Pancreas (tissue), 10 donors: Measurements from ENCODE around the gene HCN1. TPM values are rescaled to one million over a fixed set of nuclear protein-coding genes. Genes with fewer than 3 reads are reported as not detected.

Experiments
- ATAC-seq, 4 donors: fragments of 200-7000 bp; cut with Tn5 transposase; one replicate each; pipeline versions ENCODE4 v1.8.0 to v1.9.1; 2020; ENCODE audit warnings: mild to moderate bottlenecking in 4 of 4, moderate library complexity in 4 of 4
- DNase-seq, 6 donors: peaks; one replicate each; pipeline ENCODE4 v3.0.0-alpha.2; 2020
- FAIRE-seq: peaks from 2 replicates; lab custom pipeline; 2012; peaks lifted over from hg19 to GRCh38; lab: Jason Lieb, UNC
- H3K27ac ChIP-seq, 4 donors: fragments of 200-600 bp; sonication (generic); 1 replicate in 3 of 4; 2 replicates in 1 of 4; pipeline versions ENCODE4 v1.5.0 to v1.8.0; 2020
- H3K27me3 ChIP-seq, 4 donors: fragments of 200-600 bp; one replicate each; pipeline ENCODE4 v1.8.0; 2021
- H3K36me3 ChIP-seq, 3 donors: fragments of 200-600 bp; sonication (generic) in 1 of 3; one replicate each; pipeline versions ENCODE4 v1.5.0 to v1.8.0; 2020 to 2021
- H3K4me1 ChIP-seq, 3 donors: fragments of 200-600 bp; one replicate each; pipeline ENCODE4 v1.8.0; 2021
- H3K4me3 ChIP-seq, 4 donors: fragments of 200-600 bp; sonication (generic) in 2 of 4; one replicate each; pipeline versions ENCODE4 v1.5.0 to v1.8.0; 2020 to 2021
- H3K9me3 ChIP-seq, 4 donors: fragments of 200-600 bp; one replicate each; pipeline ENCODE4 v1.8.0; 2021
- CTCF ChIP-seq, 4 donors: fragments of 200-600 bp; sonication (generic) in 3 of 4; IDR thresholded peaks; one replicate each; pipeline versions ENCODE4 v1.5.0 to v1.8.0; 2021; ENCODE audit warnings: antibody characterized with exemption in 4 of 4
- WGBS, 2 donors: extraction: QIAGEN DNeasy Blood & Tissue Kit; methylation state at CpG; one replicate each; pipeline ENCODE4 v1.1.7; 2013; 5-methylcytosine and 5-hydroxymethylcytosine counted together
- intact Hi-C, 3 donors: fragments of 100-400 bp; cut with DNase I; formaldehyde crosslinking; loops; one replicate each; pipeline versions ENCODE4 v1.11.1 to v1.14.2; 2022
- polyA plus RNA-seq, 2 donors: library from polyadenylated mRNA; stranded (reverse); fragments of 200-250 nt; gene quantifications; one replicate each; pipeline ENCODE4 v1.2.3, GENCODE V29; 2013
- total RNA-seq, 6 donors: library from RNA; stranded (reverse); fragmentation: NEBNext Ultra II Directional in 4 of 6; extraction: Animal tissue kit (Norgen Biotek cat#: 25700) in 4 of 6; gene quantifications; one replicate each; pipeline versions ENCODE4 v1.2.1 to v1.2.4, GENCODE V29; 2021 to 2023
- donor health status: healthy with polysubstance abuse.
- donor health status: DM: no; HTN: no; CAD: no; lungs with moderate emphysema.
- donor health status: DM: no; HTN: no; CAD: no.
- donor health status: control.
- donor health status: control.
- donor health status: Bipolar disorder and iron deficiency.
- donor health status: DM: yes; HTN: yes; CAD: no.
- donor health status: DM: no; HTN: no; CAD: no.
- donor health status: DM: no; HTN: no; CAD: no.
- donor health status: DM: yes; HTN: yes; CAD: no.

Gene HCN1
- total and polyA plus RNA-seq, 8 donors, result 0.08 to 1.5 (median 0.33) TPM

DNA sequence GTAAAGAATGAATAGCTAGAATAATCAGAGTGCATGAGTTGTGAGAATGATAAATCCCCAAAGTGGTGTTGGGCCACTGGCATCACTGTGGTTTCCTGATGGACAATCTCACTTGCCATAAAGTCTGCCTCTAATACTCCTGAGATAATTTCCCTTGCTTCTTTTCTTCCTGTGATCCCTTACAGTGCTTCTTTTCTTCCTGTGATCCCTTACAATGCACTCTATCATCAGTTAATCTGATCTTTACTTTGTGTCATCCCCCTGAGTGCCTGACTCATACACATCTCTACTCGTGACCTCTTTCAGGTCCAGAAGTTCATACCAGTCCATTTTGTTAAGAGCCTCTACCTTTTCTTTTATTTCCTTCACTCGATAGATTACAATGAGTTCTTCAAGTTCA lies 418.3 kb downstream of the HCN1 start:
- Histone ChIP-seq H3K27me3 (no peaks in the 10 kb centered on the region), H3K4me1 (peaks cover 5 to 9% (median 5%) of the 10 kb centered on the region in 3 donors), H3K27ac (no peak overlapping the region), H3K4me3 (no peak overlapping the region), H3K9me3 (no peaks in the 10 kb centered on the region), H3K36me3 (no peaks in the 10 kb centered on the region)
- DNase-seq, result no peak
- FAIRE-seq, result no peak
- intact Hi-C loops, result no loop called here
- WGBS, 2 donors, result 74 to 78% methylated on average over 2 of the region's 2 CpGs
- no peak for TF ChIP-seq CTCF (IDR thresholded peaks at IDR 0.05)
- ATAC-seq, result no peak

GRCh38 chr5:45274241-45274640 lies 421.9 kb downstream of the HCN1 start:
- Histone ChIP-seq H3K27me3 (no peaks in the 10 kb centered on the region), H3K36me3 (no peaks in the 10 kb centered on the region), H3K27ac (no peak overlapping the region), H3K4me1 (peaks cover 5 to 11% (median 5%) of the 10 kb centered on the region in 3 donors), H3K4me3 (no peak overlapping the region), H3K9me3 (no peaks in the 10 kb centered on the region)
- WGBS, 2 donors, result 22 to 28% methylated on average over 2 of the region's 2 CpGs
- ATAC-seq, result peak in 2 of 4 donors; percentile 63 to 76
- DNase-seq, result no peak
- intact Hi-C loops, result no loop called here
- peak; percentile 85 for FAIRE-seq
- TF ChIP-seq CTCF (IDR thresholded peaks at IDR 0.05), result no peak

DNA sequence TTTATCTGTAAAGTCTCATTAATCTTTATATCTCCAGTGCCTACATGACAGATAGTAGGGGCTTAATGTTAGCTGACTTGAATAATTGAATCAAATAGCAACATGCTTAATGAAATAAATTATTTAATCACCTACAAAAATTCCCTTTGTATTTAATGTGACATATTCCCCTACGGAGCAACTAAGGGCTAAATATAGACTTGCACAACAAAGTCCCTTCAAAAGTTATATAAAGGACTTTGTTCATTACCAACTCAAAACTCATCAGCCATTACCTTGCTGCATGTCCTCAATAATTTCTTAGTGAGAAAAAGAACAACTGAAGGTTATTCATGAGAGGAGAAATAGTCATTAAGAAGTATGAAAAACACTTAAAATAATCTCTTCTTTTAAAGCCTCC lies 424.6 kb downstream of the HCN1 start:
- DNase-seq (no peak), FAIRE-seq (no peak), ATAC-seq (no peak)
- no peak overlapping the region for H3K27ac ChIP-seq
- TF ChIP-seq CTCF (IDR thresholded peaks at IDR 0.05), result no peak
- intact Hi-C loops, result no loop called here
- no peaks in the 10 kb centered on the region for H3K9me3 ChIP-seq
- H3K4me3 ChIP-seq, result no peak overlapping the region
- H3K27me3 ChIP-seq, result no peaks in the 10 kb centered on the region
- no peaks in the 10 kb centered on the region for H3K36me3 ChIP-seq
- WGBS, 2 donors, result 23 to 33% methylated on average over 1 of the region's 1 CpG
- peaks cover 5 to 11% (median 5%) of the 10 kb centered on the region in 3 donors for H3K4me1 ChIP-seq

DNA sequence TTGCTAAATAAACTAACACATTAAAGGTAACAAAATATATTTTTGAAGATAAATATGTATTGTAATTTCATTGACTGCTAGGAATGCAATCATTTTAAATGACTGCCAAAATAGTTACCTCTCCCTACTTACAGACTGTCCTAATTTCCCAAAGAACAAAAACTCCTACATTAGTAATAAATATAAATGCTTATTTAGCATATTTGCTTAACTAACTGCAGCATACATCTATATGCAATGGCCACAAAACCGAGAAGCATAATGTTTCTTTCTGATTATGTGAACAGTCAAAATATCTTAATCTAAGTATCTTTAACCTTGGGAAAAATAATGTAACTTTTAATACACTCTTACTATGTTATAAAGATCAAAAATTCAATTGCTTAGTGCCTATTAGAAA lies 431.7 kb downstream of the HCN1 start:
- intact Hi-C loops, result no loop called here
- no peak for ATAC-seq

More for the DNA sequence above, 431.7 kb downstream of the HCN1 start:
- Histone ChIP-seq H3K4me3 (no peak overlapping the region), H3K9me3 (no peaks in the 10 kb centered on the region), H3K27me3 (no peaks in the 10 kb centered on the region), H3K4me1 (peaks cover 0 to 20% (median 6%) of the 10 kb centered on the region in 3 donors), H3K27ac (no peak overlapping the region), H3K36me3 (no peaks in the 10 kb centered on the region)
- no peak for FAIRE-seq
- no peak for TF ChIP-seq CTCF (IDR thresholded peaks at IDR 0.05)
- 64 to 73% methylated on average over 1 of the region's 1 CpG for WGBS, 2 donors
- DNase-seq, result no peak
